ENCODE data around the gene SLC25A5.
"Not testable (repeated sequence)": the region's sequence is repeated elsewhere in the genome, so short reads cannot be mapped to it uniquely, and the experiment has no call there.

SLC25A5 gene

GRCh38 chrX:119424999-119425398 is 43.2 kb upstream of the SLC25A5 start:
- no peak overlapping the region for H3K4me3 Mint-ChIP-seq

GRCh38 chrX:119427024-119427794 is 41.0 kb upstream of the SLC25A5 start:
- peaks cover 6% of the 10 kb centered on the region for H3K27me3 Mint-ChIP-seq (ENCODE audit: low read depth, poor library complexity)
- no peak for TF ChIP-seq CTCF (IDR thresholded peaks at IDR 0.05)
- peaks cover 49% of the 10 kb centered on the region for H3K9me3 Mint-ChIP-seq
- H3K27ac Mint-ChIP-seq: no peak overlapping the region
- peaks cover 17% of the 10 kb centered on the region for H3K36me3 Mint-ChIP-seq (ENCODE audit: low read depth)
- DNase-seq: no peak
- H3K4me1 Mint-ChIP-seq: no peaks in the 10 kb centered on the region
- H3K4me3 Mint-ChIP-seq: no peak overlapping the region

More at GRCh38 chrX:119424999-119425398, 43.2 kb upstream of the SLC25A5 start:
- H3K36me3 Mint-ChIP-seq (ENCODE audit: low read depth): peaks cover 17% of the 10 kb centered on the region
- H3K27ac Mint-ChIP-seq: no peak overlapping the region
- TF ChIP-seq CTCF (IDR thresholded peaks at IDR 0.05): no peak
- H3K27me3 Mint-ChIP-seq (ENCODE audit: low read depth, poor library complexity): peaks cover 3% of the 10 kb centered on the region
- peaks cover 48% of the 10 kb centered on the region for H3K9me3 Mint-ChIP-seq
- no peaks in the 10 kb centered on the region for H3K4me1 Mint-ChIP-seq
- no peak for DNase-seq

- Mint-ChIP-seq H3K9me3 (peaks cover 46% of the 10 kb centered on the region), H3K4me1 (no peaks in the 10 kb centered on the region), H3K36me3 (ENCODE audit: low read depth) (peaks cover 17% of the 10 kb centered on the region), H3K27me3 (ENCODE audit: low read depth, poor library complexity) (peaks cover 6% of the 10 kb centered on the region), H3K27ac (no peak overlapping the region), H3K4me3 (no peak overlapping the region)
- DNase-seq: no peak
- no peak for TF ChIP-seq CTCF (IDR thresholded peaks at IDR 0.05)
Observed at GRCh38 chrX:119427795-119428185, 40.5 kb upstream of the SLC25A5 start.

GRCh38 chrX:119429471-119429870 is 38.8 kb upstream of the SLC25A5 start:
- Mint-ChIP-seq H3K27ac (no peak overlapping the region), H3K27me3 (ENCODE audit: low read depth, poor library complexity) (peaks cover 6% of the 10 kb centered on the region), H3K4me1 (no peaks in the 10 kb centered on the region), H3K4me3 (no peak overlapping the region), H3K36me3 (ENCODE audit: low read depth) (peaks cover 28% of the 10 kb centered on the region), H3K9me3 (peaks cover 62% of the 10 kb centered on the region)
- no peak for DNase-seq
- no peak for TF ChIP-seq CTCF (IDR thresholded peaks at IDR 0.05)

- not testable (repeated sequence) for H3K27ac Mint-ChIP-seq; H3K27me3 Mint-ChIP-seq (ENCODE audit: low read depth, poor library complexity); H3K4me1 Mint-ChIP-seq; DNase-seq
- Mint-ChIP-seq H3K9me3 (peaks cover 23% of the 10 kb centered on the region), H3K36me3 (ENCODE audit: low read depth) (peaks cover 17% of the 10 kb centered on the region), H3K4me3 (peak overlapping the region; percentile 52)
Observed at GRCh38 chrX:119441295-119441694, 26.9 kb upstream of the SLC25A5 start.

GRCh38 chrX:119442286-119442685 is 26.0 kb upstream of the SLC25A5 start:
- Mint-ChIP-seq H3K4me3 (no peak overlapping the region), H3K4me1 (no peaks in the 10 kb centered on the region), H3K27ac (no peak overlapping the region), H3K36me3 (ENCODE audit: low read depth) (peaks cover 17% of the 10 kb centered on the region), H3K9me3 (peaks cover 23% of the 10 kb centered on the region), H3K27me3 (ENCODE audit: low read depth, poor library complexity) (no peaks in the 10 kb centered on the region)
- no peak for TF ChIP-seq CTCF (IDR thresholded peaks at IDR 0.05)
- DNase-seq: no peak
